Trophoblast cell (in vitro differentiated cells and primary cell): ENCODE results near the gene LRCH1.

ENCODE experiments used
- DNase-seq, 2 donors: peaks; one replicate each; pipeline ENCODE4 v3.0.0-alpha.2; 2016
- H2AFZ ChIP-seq: 2 replicates; pipeline ENCODE4 v1.6.1; 2013; ENCODE audit warnings: low read length, moderate library complexity, mild to moderate bottlenecking; ENCODE audit not compliant: insufficient read depth, poor library complexity
- H2AK5ac ChIP-seq: 2 replicates; pipeline ENCODE4 v1.6.1; 2013; ENCODE audit warnings: mild to moderate bottlenecking, low read length
- H2BK120ac ChIP-seq: 2 replicates; pipeline ENCODE4 v1.6.1; 2013; ENCODE audit warnings: low read length, mild to moderate bottlenecking, moderate library complexity; ENCODE audit not compliant: insufficient read depth, poor library complexity
- H2BK12ac ChIP-seq: 2 replicates; pipeline ENCODE4 v1.6.1; 2013; ENCODE audit warnings: mild to moderate bottlenecking, low read length, moderate library complexity
- H2BK5ac ChIP-seq: 2 replicates; pipeline ENCODE4 v1.6.1; 2013; ENCODE audit warnings: low read length, low read depth, moderate library complexity, mild to moderate bottlenecking; ENCODE audit not compliant: poor library complexity
- H3K14ac ChIP-seq: 2 replicates; pipeline ENCODE4 v1.6.1; 2013; ENCODE audit warnings: mild to moderate bottlenecking, low read length
- H3K18ac ChIP-seq: 2 replicates; pipeline ENCODE4 v1.6.1; 2013; ENCODE audit warnings: mild to moderate bottlenecking, low read length
- H3K23ac ChIP-seq: 2 replicates; pipeline ENCODE4 v1.6.1; 2013; ENCODE audit warnings: low read length
- H3K27ac ChIP-seq: 2 replicates; pipeline ENCODE4 v1.5.1; 2013; ENCODE audit warnings: low read depth, mild to moderate bottlenecking, inconsistent platforms, low read length, moderate library complexity
- H3K27me3 ChIP-seq: 2 replicates; pipeline ENCODE4 v1.6.1; 2013; ENCODE audit warnings: inconsistent platforms, mild to moderate bottlenecking, low read length, moderate library complexity; ENCODE audit not compliant: insufficient read depth
- H3K36me3 ChIP-seq, 2 experiments: 1 replicate in 1 of 2; 2 replicates in 1 of 2; pipeline ENCODE4 v1.6.1; 2013; ENCODE audit warnings: low read length in 2 of 2, mild to moderate bottlenecking in 2 of 2, moderate library complexity in 1 of 2; ENCODE audit not compliant: insufficient read depth in 2 of 2, control insufficient read depth in 1 of 2
- H3K4ac ChIP-seq: 2 replicates; pipeline ENCODE4 v1.6.1; 2013; ENCODE audit warnings: low read depth, mild to moderate bottlenecking, low read length, moderate library complexity
- H3K4me1 ChIP-seq, 2 experiments: 1 replicate in 1 of 2; 2 replicates in 1 of 2; pipeline ENCODE4 v1.6.1; 2013; ENCODE audit warnings: low read length in 2 of 2, mild to moderate bottlenecking in 2 of 2, moderate library complexity in 1 of 2; ENCODE audit not compliant: insufficient read depth in 2 of 2, control insufficient read depth in 1 of 2
- H3K4me2 ChIP-seq: 2 replicates; pipeline ENCODE4 v1.6.1; 2013; ENCODE audit warnings: inconsistent platforms, mild to moderate bottlenecking, low read length, moderate library complexity
- H3K4me3 ChIP-seq: 2 replicates; pipeline ENCODE4 v1.5.1; 2013; ENCODE audit warnings: mild to moderate bottlenecking, low read depth, low read length, inconsistent platforms
- H3K79me1 ChIP-seq: one replicate; pipeline ENCODE4 v1.6.1; 2013; ENCODE audit warnings: low read length
- H3K79me2 ChIP-seq: 2 replicates; pipeline ENCODE4 v1.6.1; 2013; ENCODE audit warnings: low read length, mild to moderate bottlenecking; ENCODE audit not compliant: control insufficient read depth, insufficient read depth, poor library complexity
- H3K9ac ChIP-seq: 2 replicates; pipeline ENCODE4 v1.6.1; 2013; ENCODE audit warnings: mild to moderate bottlenecking, low read length
- H3K9me3 ChIP-seq: 2 replicates; pipeline ENCODE4 v1.6.1; 2013; ENCODE audit warnings: low read depth, mild to moderate bottlenecking, control low read depth, inconsistent platforms, low read length; ENCODE audit not compliant: insufficient read depth
- H4K12ac ChIP-seq: 2 replicates; pipeline ENCODE4 v1.6.1; 2013; ENCODE audit warnings: low read depth, mild to moderate bottlenecking, low read length, moderate library complexity
- H4K8ac ChIP-seq: 2 replicates; pipeline ENCODE4 v1.6.1; 2013; ENCODE audit warnings: low read depth, mild to moderate bottlenecking, low read length, moderate library complexity
- H4K91ac ChIP-seq: one replicate; pipeline ENCODE4 v1.6.1; 2013; ENCODE audit warnings: low read depth, mild to moderate bottlenecking, low read length, moderate library complexity
- WGBS: extraction: QIAGEN DNeasy Blood & Tissue Kit; methylation state at CpG from one replicate; pipeline ENCODE4 v1.1.7; 2013; ENCODE audit warnings: missing lambda C conversion rate; ENCODE audit not compliant: insufficient read length, insufficient coverage; ENCODE audit errors: extremely low coverage; 5-methylcytosine and 5-hydroxymethylcytosine counted together

The LRCH1 gene

GRCh38 chr13:46605825-46606554 is 53.0 kb downstream of the LRCH1 start:
- Histone ChIP-seq H3K4me2 (no peak overlapping the region), H2AFZ (no peak overlapping the region), H2BK5ac (no peak overlapping the region), H3K79me1 (no peaks in the 10 kb centered on the region), H3K4me3 (no peak overlapping the region), H3K14ac (no peak overlapping the region), H3K9me3 (no peaks in the 10 kb centered on the region), H2AK5ac (no peak overlapping the region), H3K36me3 (no peaks in the 10 kb centered on the region), H3K23ac (no peak overlapping the region), H3K4ac (peak overlapping the region; percentile 59), H3K79me2 (peaks cover 5% of the 10 kb centered on the region), H4K91ac (no peak overlapping the region), H3K27me3 (no peaks in the 10 kb centered on the region), H4K12ac (no peak overlapping the region), H3K18ac (no peak overlapping the region), H2BK12ac (no peak overlapping the region), H3K9ac (no peak overlapping the region), H3K4me1 (peaks cover 14 to 15% of the 10 kb centered on the region in 2 experiments), H3K27ac (no peak overlapping the region), H4K8ac (no peak overlapping the region), H2BK120ac (no peak overlapping the region)
- peak in 1 of 2 donors; percentile 28 for DNase-seq
- no CpG with 5 or more reads among the region's 3 CpGs for WGBS

GRCh38 chr13:46606970-46607369 is 54.0 kb downstream of the LRCH1 start:
- H3K4me2 ChIP-seq, result no peak overlapping the region
- no peak for DNase-seq
- H3K27ac ChIP-seq, result no peak overlapping the region
- H3K79me1 ChIP-seq, result no peaks in the 10 kb centered on the region
- H3K4ac ChIP-seq, result peak overlapping the region; percentile 30
- H2BK12ac ChIP-seq, result no peak overlapping the region
- H3K9ac ChIP-seq, result no peak overlapping the region
- H3K9me3 ChIP-seq, result no peaks in the 10 kb centered on the region
- H4K12ac ChIP-seq, result no peak overlapping the region
- H4K91ac ChIP-seq, result no peak overlapping the region
- no peak overlapping the region for H3K18ac ChIP-seq
- H3K27me3 ChIP-seq, result no peaks in the 10 kb centered on the region
- no peak overlapping the region for H2AK5ac ChIP-seq
- no peak overlapping the region for H4K8ac ChIP-seq
- H2BK120ac ChIP-seq, result no peak overlapping the region
- H2AFZ ChIP-seq, result no peak overlapping the region
- H3K4me3 ChIP-seq, result no peak overlapping the region
- no peak overlapping the region for H3K14ac ChIP-seq
- WGBS, result no CpG with 5 or more reads among the region's 3 CpGs
- no peak overlapping the region for H3K23ac ChIP-seq
- H3K4me1 ChIP-seq, result peaks cover 14 to 15% of the 10 kb centered on the region in 2 experiments
- H3K79me2 ChIP-seq, result peaks cover 6% of the 10 kb centered on the region
- H2BK5ac ChIP-seq, result no peak overlapping the region
- H3K36me3 ChIP-seq, result no peaks in the 10 kb centered on the region

- Histone ChIP-seq H3K23ac (no peak overlapping the region), H3K36me3 (no peaks in the 10 kb centered on the region), H3K4me2 (no peak overlapping the region), H3K4me3 (no peak overlapping the region), H3K4ac (peak overlapping the region; percentile 75), H2AK5ac (peak overlapping the region; percentile 45), H3K14ac (no peak overlapping the region), H3K4me1 (peaks cover 14 to 15% of the 10 kb centered on the region in 2 experiments), H3K9ac (no peak overlapping the region), H4K91ac (no peak overlapping the region), H3K18ac (peak overlapping the region; percentile 8), H2BK120ac (no peak overlapping the region), H4K12ac (no peak overlapping the region), H2BK12ac (peak overlapping the region; percentile 68), H2BK5ac (no peak overlapping the region), H3K27me3 (no peaks in the 10 kb centered on the region), H4K8ac (no peak overlapping the region), H3K79me2 (peaks cover 6% of the 10 kb centered on the region), H3K9me3 (no peaks in the 10 kb centered on the region), H2AFZ (peak overlapping the region; percentile 48), H3K79me1 (no peaks in the 10 kb centered on the region), H3K27ac (no peak overlapping the region)
- no CpG with 5 or more reads among the region's 9 CpGs for WGBS
- no peak for DNase-seq
These were observed 55.0 kb downstream of the LRCH1 start for GRCh38 chr13:46607768-46608564.

GRCh38 chr13:46609052-46609451 is 56.1 kb downstream of the LRCH1 start:
- peaks cover 6% of the 10 kb centered on the region for H3K79me2 ChIP-seq
- peak in 1 of 2 donors; percentile 46 for DNase-seq
- H3K9ac ChIP-seq, result no peak overlapping the region
- H3K79me1 ChIP-seq, result no peaks in the 10 kb centered on the region
- H3K14ac ChIP-seq, result no peak overlapping the region
- no peak overlapping the region for H3K4me2 ChIP-seq
- H3K18ac ChIP-seq, result no peak overlapping the region
- H2BK5ac ChIP-seq, result no peak overlapping the region
- no peak overlapping the region for H4K91ac ChIP-seq
- no peak overlapping the region for H3K27ac ChIP-seq
- H3K9me3 ChIP-seq, result no peaks in the 10 kb centered on the region
- WGBS, result no CpG with 5 or more reads among the region's 4 CpGs
- no peak overlapping the region for H4K12ac ChIP-seq
- no peak overlapping the region for H2AFZ ChIP-seq
- H2AK5ac ChIP-seq, result no peak overlapping the region
- H3K36me3 ChIP-seq, result no peaks in the 10 kb centered on the region
- H3K23ac ChIP-seq, result no peak overlapping the region
- no peak overlapping the region for H2BK120ac ChIP-seq
- H3K4me1 ChIP-seq, result peaks cover 14% of the 10 kb centered on the region in 2 experiments
- H3K27me3 ChIP-seq, result no peaks in the 10 kb centered on the region
- no peak overlapping the region for H3K4ac ChIP-seq
- no peak overlapping the region for H2BK12ac ChIP-seq
- no peak overlapping the region for H4K8ac ChIP-seq
- H3K4me3 ChIP-seq, result no peak overlapping the region
